ENCODE data around the gene CDIP1.

DNA sequence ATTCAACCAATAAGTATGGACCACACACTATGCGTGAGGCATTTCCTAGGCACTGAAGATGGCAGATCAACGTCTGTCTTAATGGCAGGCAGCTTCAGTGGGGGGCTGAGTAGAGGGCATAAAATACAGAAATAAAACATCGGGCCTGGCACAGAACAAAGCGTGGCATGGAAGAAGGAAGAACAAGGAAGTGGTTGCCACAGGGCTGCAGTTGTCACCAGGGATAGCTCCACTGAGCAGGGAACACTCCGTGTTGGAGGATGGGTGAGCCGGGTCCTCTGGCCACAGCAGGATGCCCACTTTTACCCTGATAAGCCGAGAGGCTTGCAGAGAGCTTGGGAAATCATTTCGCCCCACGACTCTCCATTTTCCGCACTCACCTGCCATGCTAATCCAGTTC, 6.3 kb downstream of the CDIP1 start:
- TF ChIP-seq CTCF (conservative IDR thresholded peaks at IDR 0.05) = no peak
- TF ChIP-seq ZFX (IDR thresholded peaks at IDR 0.05) = no peak
